Cardiac muscle cell (in vitro differentiated cells and primary cell): ENCODE results near the gene C19orf67. TPM values are rescaled to one million over a fixed set of nuclear protein-coding genes. Genes with fewer than 3 reads are reported as not detected.

ENCODE experiments used
- DNase-seq, 2 donors: peaks; one replicate each; pipeline versions ENCODE4 v3.0.0 to v3.0.0-alpha.2; 2010 to 2017; ENCODE audit warnings: low read depth in 1 of 2, low spot score in 1 of 2
- H3K27ac ChIP-seq: fragments of 200-600 bp; sonication (generic); 2 replicates; pipeline ENCODE4 v1.5.1; 2016
- H3K27me3 ChIP-seq: fragments of 200-600 bp; sonication (generic); 2 replicates; pipeline ENCODE4 v1.6.0; 2016; ENCODE audit warnings: control low read depth
- H3K36me3 ChIP-seq: fragments of 200-600 bp; sonication (generic); 2 replicates; pipeline ENCODE4 v1.5.1; 2016; ENCODE audit warnings: control low read depth
- H3K4me1 ChIP-seq: fragments of 200-600 bp; sonication (generic); 2 replicates; pipeline ENCODE4 v1.8.1; 2017; ENCODE audit warnings: low read depth, mild to moderate bottlenecking, mixed run types
- H3K4me3 ChIP-seq: fragments of 200-600 bp; sonication (generic); 2 replicates; pipeline ENCODE4 v1.5.1; 2016; ENCODE audit warnings: mild to moderate bottlenecking
- H3K9me3 ChIP-seq: fragments of 200-600 bp; sonication (generic); 2 replicates; pipeline ENCODE4 v1.5.1; 2017; ENCODE audit warnings: low read depth, mild to moderate bottlenecking, control low read depth
- polyA plus RNA-seq: library from polyadenylated mRNA; unstranded; fragments of >200 nt; fragmentation: Nextera tagmentation; extraction: Ambion mirVana; gene quantifications from 2 replicates; pipeline ENCODE4 v1.2.1, GENCODE V29; 2016
- total RNA-seq: library from RNA; depleted of rRNA; stranded (reverse); fragments of >200 nt; gene quantifications from 2 replicates; pipeline ENCODE4 v1.2.3, GENCODE V29; 2016
- TF ChIP-seq, protein P1 (sequence below): IDR thresholded peaks from 2 replicates; pipeline ENCODE4 v1.5.1; 2012; ENCODE audit warnings: low read depth, mild to moderate bottlenecking, low read length

The C19orf67 gene
- total and polyA plus RNA-seq, 2 experiments from 2014 or later = 7.5 to 14.2 TPM

DNA sequence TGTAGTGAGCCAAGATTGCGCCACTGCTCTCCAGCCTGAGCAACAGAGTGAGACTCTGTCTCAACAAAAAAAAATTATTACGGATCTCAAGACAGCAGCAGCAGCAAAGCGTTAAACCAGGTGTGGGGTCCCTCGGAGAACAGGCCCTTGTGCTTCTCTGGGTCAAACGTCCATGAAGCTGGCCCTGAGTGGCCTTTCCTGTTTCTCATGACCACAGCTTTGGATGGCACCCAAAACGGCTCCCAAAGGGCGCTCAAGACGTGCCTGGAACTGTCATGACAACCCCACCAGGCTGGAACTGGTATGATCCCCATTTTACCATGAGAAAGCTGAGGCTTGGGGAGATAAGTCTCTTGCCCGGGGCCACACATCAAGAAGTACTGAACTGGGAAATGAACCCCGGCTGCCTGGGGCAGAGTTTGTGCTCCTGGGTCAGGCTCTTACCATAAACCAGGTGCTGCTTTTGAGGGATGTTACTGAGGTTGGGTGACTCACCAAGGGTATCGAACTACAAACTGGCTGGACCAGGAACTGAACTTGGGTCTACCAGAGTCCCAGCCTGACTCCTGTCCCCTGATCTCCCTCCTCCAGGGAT, 16.6 kb upstream of the C19orf67 start:
- Histone ChIP-seq H3K27me3 (no peaks in the 10 kb centered on the region), H3K4me3 (no peak overlapping the region), H3K27ac (no peak overlapping the region), H3K9me3 (no peaks in the 10 kb centered on the region), H3K36me3 (peaks cover 28% of the 10 kb centered on the region), H3K4me1 (no peaks in the 10 kb centered on the region)
- TF ChIP-seq, protein P1, sequence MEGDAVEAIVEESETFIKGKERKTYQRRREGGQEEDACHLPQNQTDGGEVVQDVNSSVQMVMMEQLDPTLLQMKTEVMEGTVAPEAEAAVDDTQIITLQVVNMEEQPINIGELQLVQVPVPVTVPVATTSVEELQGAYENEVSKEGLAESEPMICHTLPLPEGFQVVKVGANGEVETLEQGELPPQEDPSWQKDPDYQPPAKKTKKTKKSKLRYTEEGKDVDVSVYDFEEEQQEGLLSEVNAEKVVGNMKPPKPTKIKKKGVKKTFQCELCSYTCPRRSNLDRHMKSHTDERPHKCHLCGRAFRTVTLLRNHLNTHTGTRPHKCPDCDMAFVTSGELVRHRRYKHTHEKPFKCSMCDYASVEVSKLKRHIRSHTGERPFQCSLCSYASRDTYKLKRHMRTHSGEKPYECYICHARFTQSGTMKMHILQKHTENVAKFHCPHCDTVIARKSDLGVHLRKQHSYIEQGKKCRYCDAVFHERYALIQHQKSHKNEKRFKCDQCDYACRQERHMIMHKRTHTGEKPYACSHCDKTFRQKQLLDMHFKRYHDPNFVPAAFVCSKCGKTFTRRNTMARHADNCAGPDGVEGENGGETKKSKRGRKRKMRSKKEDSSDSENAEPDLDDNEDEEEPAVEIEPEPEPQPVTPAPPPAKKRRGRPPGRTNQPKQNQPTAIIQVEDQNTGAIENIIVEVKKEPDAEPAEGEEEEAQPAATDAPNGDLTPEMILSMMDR = no peak
- peak in 1 of 2 donors; percentile 42 for DNase-seq

- peaks cover 28% of the 10 kb centered on the region for H3K36me3 ChIP-seq
- no peaks in the 10 kb centered on the region for H3K9me3 ChIP-seq
- no peaks in the 10 kb centered on the region for H3K4me1 ChIP-seq
- TF ChIP-seq, protein P1 = no peak
- no peaks in the 10 kb centered on the region for H3K27me3 ChIP-seq
- no peak overlapping the region for H3K27ac ChIP-seq
- H3K4me3 ChIP-seq = no peak overlapping the region
- no peak for DNase-seq
Observed at GRCh38 chr19:14101003-14101545, 15.5 kb upstream of the C19orf67 start.

DNA sequence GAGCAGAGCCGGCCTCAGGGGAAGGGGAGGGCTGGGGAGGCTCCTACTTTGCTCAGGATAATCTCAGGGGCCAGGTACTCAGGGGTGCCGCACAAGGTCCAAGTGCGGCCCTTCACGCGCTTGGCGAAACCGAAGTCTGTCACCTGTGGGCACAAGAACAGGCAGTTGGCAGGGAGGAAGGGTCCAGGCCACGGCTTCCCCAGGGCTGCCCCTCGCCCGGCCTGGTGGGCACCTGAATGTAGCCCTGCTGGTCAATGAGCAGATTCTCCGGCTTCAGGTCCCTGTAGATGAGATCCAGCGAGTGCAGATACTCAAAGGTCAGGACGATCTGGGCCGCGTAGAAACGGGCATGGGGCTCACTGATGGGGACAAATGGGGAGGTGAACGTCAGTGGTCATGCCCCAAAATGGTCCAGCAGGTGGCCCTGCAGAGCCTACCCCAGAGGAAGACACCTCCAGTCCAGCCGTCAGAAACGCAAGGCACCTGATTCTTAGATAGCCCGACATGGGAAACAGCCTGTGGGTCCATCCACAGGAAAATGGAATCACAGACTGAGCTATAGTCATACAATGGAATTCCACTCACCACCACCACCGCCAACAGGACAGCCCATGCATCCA, 12.1 kb upstream of the C19orf67 start:
- Histone ChIP-seq H3K9me3 (no peaks in the 10 kb centered on the region), H3K27ac (no peak overlapping the region), H3K36me3 (peaks cover 16% of the 10 kb centered on the region), H3K4me1 (no peaks in the 10 kb centered on the region), H3K4me3 (no peak overlapping the region), H3K27me3 (no peaks in the 10 kb centered on the region)
- TF ChIP-seq, protein P1 = peak; percentile 10
- no peak for DNase-seq

- Histone ChIP-seq H3K4me1 (peaks cover 6% of the 10 kb centered on the region), H3K27ac (no peak overlapping the region), H3K9me3 (no peaks in the 10 kb centered on the region), H3K4me3 (no peak overlapping the region), H3K27me3 (no peaks in the 10 kb centered on the region), H3K36me3 (peaks cover 9% of the 10 kb centered on the region)
- TF ChIP-seq, protein P1 = peak; percentile 5
- no peak for DNase-seq
Observed at GRCh38 chr19:14096272-14096992, 10.8 kb upstream of the C19orf67 start.

DNA sequence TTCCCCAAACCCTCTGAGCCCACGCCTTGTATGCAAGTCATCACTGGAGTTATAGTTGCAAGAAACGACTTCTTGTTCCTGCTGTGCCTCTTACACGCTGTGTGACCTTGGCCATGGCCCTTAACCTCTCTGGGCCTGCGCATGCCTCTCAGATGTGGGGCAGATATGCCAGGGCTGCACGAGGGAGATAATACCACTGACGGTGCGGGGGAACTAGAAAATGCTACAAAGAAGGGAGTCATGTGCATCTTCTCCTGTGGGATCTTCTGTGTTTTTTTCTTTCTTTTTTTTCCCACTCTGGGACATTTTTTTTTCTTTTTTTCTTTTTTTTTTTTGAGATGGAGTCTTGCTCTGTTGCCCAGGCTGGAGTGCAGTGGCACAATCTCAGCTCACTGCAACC, 9.3 kb upstream of the C19orf67 start:
- Histone ChIP-seq H3K27ac (no peak overlapping the region), H3K4me3 (no peak overlapping the region), H3K36me3 (no peaks in the 10 kb centered on the region), H3K27me3 (no peaks in the 10 kb centered on the region), H3K9me3 (no peaks in the 10 kb centered on the region), H3K4me1 (peaks cover 6% of the 10 kb centered on the region)
- TF ChIP-seq, protein P1 = no peak
- no peak for DNase-seq
